Endothelial cell of umbilical vein (primary cell): Measurements from ENCODE around the gene NCAPG2.

Experiments
- EZH2 ChIP-seq: IDR thresholded peaks from 2 replicates; pipeline ENCODE4 v1.6.1; 2012; ENCODE audit warnings: borderline replicate concordance, low read depth, mild to moderate bottlenecking, moderate library complexity, low read length, inconsistent platforms; ENCODE audit not compliant: severe bottlenecking
- FOS ChIP-seq: IDR thresholded peaks from 2 replicates; pipeline ENCODE4 v1.6.1; 2011; ENCODE audit warnings: mild to moderate bottlenecking, low read length, moderate library complexity, borderline replicate concordance; ENCODE audit not compliant: insufficient read depth
- GATA2 ChIP-seq: IDR thresholded peaks from 2 replicates; pipeline ENCODE4 v1.7.0; 2011; ENCODE audit warnings: low read depth, mild to moderate bottlenecking, moderate library complexity, mixed read lengths, low read length; ENCODE audit not compliant: insufficient read length, insufficient read depth
- JUN ChIP-seq: IDR thresholded peaks from 2 replicates; pipeline ENCODE4 v1.6.1; 2011; ENCODE audit warnings: borderline replicate concordance, low read depth; ENCODE audit not compliant: insufficient read length, insufficient read depth
- MYC ChIP-seq: IDR thresholded peaks from one replicate; pipeline ENCODE4 v1.6.1; 2011; ENCODE audit warnings: mild to moderate bottlenecking, low read depth, low read length
- POLR2A ChIP-seq: IDR thresholded peaks from 2 replicates; pipeline ENCODE4 v1.6.1; 2012; ENCODE audit warnings: low read depth, mild to moderate bottlenecking, control low read depth, low read length
- POLR2AphosphoS5 ChIP-seq: IDR thresholded peaks from 2 replicates; pipeline ENCODE4 v1.6.1; 2012; ENCODE audit warnings: low read depth, mild to moderate bottlenecking, control low read depth, low read length, moderate library complexity; ENCODE audit not compliant: insufficient read depth
- TF ChIP-seq, protein P1 (sequence below), 2 donors: IDR thresholded peaks; 1 replicate in 1 of 2; 2 replicates in 1 of 2; pipeline ENCODE4 v1.5.1; 2011; ENCODE audit warnings: low read length in 2 of 2, mild to moderate bottlenecking in 2 of 2, moderate library complexity in 2 of 2, control low read depth in 1 of 2, inconsistent platforms in 1 of 2, low read depth in 1 of 2; ENCODE audit not compliant: insufficient read depth in 1 of 2; ENCODE audit errors: extremely low read depth in 1 of 2
- TF ChIP-seq, protein P2 (sequence below): IDR thresholded peaks from 2 replicates; pipeline ENCODE4 v1.6.1; 2011; ENCODE audit not compliant: insufficient read depth, insufficient read length

DNA sequence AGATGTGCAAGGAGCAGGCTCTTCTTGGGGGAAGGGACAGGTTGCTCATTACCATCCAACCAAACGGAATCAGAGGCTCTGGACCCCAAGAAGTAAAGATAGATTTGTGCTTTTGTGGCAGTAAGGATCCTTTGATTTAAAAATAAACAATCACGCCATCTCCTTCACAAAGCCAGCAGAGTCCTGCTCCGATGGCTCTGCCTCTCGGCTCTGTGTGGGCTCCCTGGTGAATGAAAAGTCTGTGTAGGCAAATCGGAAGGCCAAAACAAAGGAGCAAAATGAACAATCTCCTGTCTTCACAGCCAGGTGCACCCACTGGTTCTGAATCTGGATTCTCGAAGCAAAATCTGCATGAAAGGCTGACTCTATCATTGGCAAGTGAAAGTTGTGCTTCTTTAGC, 120.8 kb downstream of the NCAPG2 start:
- TF ChIP-seq EZH2: no peak
- TF ChIP-seq, protein P1, sequence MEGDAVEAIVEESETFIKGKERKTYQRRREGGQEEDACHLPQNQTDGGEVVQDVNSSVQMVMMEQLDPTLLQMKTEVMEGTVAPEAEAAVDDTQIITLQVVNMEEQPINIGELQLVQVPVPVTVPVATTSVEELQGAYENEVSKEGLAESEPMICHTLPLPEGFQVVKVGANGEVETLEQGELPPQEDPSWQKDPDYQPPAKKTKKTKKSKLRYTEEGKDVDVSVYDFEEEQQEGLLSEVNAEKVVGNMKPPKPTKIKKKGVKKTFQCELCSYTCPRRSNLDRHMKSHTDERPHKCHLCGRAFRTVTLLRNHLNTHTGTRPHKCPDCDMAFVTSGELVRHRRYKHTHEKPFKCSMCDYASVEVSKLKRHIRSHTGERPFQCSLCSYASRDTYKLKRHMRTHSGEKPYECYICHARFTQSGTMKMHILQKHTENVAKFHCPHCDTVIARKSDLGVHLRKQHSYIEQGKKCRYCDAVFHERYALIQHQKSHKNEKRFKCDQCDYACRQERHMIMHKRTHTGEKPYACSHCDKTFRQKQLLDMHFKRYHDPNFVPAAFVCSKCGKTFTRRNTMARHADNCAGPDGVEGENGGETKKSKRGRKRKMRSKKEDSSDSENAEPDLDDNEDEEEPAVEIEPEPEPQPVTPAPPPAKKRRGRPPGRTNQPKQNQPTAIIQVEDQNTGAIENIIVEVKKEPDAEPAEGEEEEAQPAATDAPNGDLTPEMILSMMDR (IDR thresholded peaks at IDR 0.05; ENCODE audit: extremely low read depth in 1 of 2, insufficient read depth in 1 of 2, low read depth in 1 of 2, low read length in 2 of 2): no peak
- TF ChIP-seq POLR2A: no peak
- TF ChIP-seq POLR2AphosphoS5: no peak
- TF ChIP-seq MYC: no peak
- TF ChIP-seq JUN: no peak
- TF ChIP-seq, protein P2, sequence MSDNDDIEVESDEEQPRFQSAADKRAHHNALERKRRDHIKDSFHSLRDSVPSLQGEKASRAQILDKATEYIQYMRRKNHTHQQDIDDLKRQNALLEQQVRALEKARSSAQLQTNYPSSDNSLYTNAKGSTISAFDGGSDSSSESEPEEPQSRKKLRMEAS: no peak
- TF ChIP-seq GATA2: no peak
- no peak for TF ChIP-seq FOS
